ENCODE data around the gene RNF144B. TPM values are rescaled to one million over a fixed set of nuclear protein-coding genes. Genes with fewer than 3 reads are reported as not detected.

The RNF144B gene
- total and polyA plus RNA-seq, 10 donors: 6.5 to 82.5 (median 45.3) TPM

DNA sequence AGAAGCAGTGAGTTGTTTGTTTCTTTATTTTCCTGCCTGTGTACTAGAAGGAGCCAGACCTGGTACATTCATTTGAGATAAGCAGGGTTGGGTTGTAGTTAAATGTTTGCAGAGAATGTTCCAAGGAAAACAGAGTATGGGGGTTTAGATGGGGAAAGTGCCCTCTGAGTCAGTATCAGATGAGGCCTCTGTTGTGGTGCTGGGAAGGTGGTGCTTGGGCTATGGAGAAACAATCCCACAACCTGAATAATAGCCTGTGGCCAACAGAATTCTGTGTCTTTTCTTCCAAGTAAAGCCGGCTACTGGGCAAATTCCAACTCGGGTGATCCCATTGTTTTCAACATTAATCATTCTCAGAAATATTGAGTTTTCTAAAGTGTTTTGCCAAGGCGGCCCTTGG lies 109.3 kb downstream of the RNF144B start:
- no peak for DNase-seq
- no peaks in the 10 kb centered on the region for H3K27me3 ChIP-seq (replicated peaks in 1 of 7)
- intact Hi-C loops (cut with DNase I; ENCODE audit: low total_unique reads): no loop called here
- H3K36me3 ChIP-seq: no peaks in the 10 kb centered on the region
- H3K4me3 ChIP-seq: no peak overlapping the region
- TF ChIP-seq, protein P1, sequence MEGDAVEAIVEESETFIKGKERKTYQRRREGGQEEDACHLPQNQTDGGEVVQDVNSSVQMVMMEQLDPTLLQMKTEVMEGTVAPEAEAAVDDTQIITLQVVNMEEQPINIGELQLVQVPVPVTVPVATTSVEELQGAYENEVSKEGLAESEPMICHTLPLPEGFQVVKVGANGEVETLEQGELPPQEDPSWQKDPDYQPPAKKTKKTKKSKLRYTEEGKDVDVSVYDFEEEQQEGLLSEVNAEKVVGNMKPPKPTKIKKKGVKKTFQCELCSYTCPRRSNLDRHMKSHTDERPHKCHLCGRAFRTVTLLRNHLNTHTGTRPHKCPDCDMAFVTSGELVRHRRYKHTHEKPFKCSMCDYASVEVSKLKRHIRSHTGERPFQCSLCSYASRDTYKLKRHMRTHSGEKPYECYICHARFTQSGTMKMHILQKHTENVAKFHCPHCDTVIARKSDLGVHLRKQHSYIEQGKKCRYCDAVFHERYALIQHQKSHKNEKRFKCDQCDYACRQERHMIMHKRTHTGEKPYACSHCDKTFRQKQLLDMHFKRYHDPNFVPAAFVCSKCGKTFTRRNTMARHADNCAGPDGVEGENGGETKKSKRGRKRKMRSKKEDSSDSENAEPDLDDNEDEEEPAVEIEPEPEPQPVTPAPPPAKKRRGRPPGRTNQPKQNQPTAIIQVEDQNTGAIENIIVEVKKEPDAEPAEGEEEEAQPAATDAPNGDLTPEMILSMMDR (IDR thresholded peaks at IDR 0.05 in 8 of 11, conservative IDR thresholded peaks at IDR 0.05 in 3 of 11): no peak
- no peak for TF ChIP-seq POLR2A (IDR thresholded peaks at IDR 0.05)
- no peak for TF ChIP-seq POLR2AphosphoS5 (IDR thresholded peaks at IDR 0.05)
- 79 to 91% (median 89%) methylated on average over 3 of the region's 3 CpGs for WGBS, 5 donors
- no peak overlapping the region for H3K27ac ChIP-seq
- H3K4me1 ChIP-seq: peaks cover 0 to 6% (median 2%) of the 10 kb centered on the region in 6 donors
- H3K9me3 ChIP-seq: no peaks in the 10 kb centered on the region

DNA sequence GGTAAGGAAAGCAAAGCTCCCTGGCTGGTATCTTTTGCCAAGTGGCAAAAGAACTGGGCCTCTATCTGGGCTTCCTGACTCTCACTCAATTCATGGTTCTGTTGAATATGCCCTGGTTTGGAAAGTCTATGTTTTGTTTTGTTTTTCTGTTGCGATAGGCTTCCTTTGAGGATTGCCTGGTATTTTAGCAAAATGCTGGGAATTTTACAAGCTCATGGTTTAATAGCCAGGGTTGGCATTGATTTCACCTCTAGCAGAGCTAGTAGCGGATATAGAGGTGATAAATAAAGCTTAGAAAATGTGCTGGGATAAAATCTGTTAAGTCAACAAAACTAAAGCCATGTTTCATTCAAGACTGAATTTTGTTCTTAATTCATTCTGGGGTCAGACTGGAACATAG lies 109.9 kb downstream of the RNF144B start:
- intact Hi-C loops (cut with DNase I; ENCODE audit: low total_unique reads): no loop called here
- 94 to 100% (median 96%) methylated on average over 2 of the region's 2 CpGs for WGBS, 5 donors
- Histone ChIP-seq H3K4me3 (no peak overlapping the region), H3K36me3 (no peaks in the 10 kb centered on the region), H3K9me3 (no peaks in the 10 kb centered on the region), H3K4me1 (peaks cover 0 to 11% (median 5%) of the 10 kb centered on the region in 6 donors), H3K27ac (no peak overlapping the region), H3K27me3 (replicated peaks in 1 of 7) (no peaks in the 10 kb centered on the region)
- no peak for DNase-seq
- no peak for TF ChIP-seq POLR2A (IDR thresholded peaks at IDR 0.05)
- TF ChIP-seq POLR2AphosphoS5 (IDR thresholded peaks at IDR 0.05): no peak
- TF ChIP-seq, protein P1 (IDR thresholded peaks at IDR 0.05 in 8 of 11, conservative IDR thresholded peaks at IDR 0.05 in 3 of 11): no peak

- WGBS, 5 donors: 44 to 82% (median 67%) methylated on average over 2 of the region's 2 CpGs
- peaks cover 0 to 20% (median 7%) of the 10 kb centered on the region in 6 donors for H3K4me1 ChIP-seq
- no peak for TF ChIP-seq POLR2A (IDR thresholded peaks at IDR 0.05)
- TF ChIP-seq POLR2AphosphoS5 (IDR thresholded peaks at IDR 0.05): no peak
- TF ChIP-seq, protein P1 (IDR thresholded peaks at IDR 0.05 in 8 of 11, conservative IDR thresholded peaks at IDR 0.05 in 3 of 11): no peak
- intact Hi-C loops (cut with DNase I; ENCODE audit: low total_unique reads): no loop called here
- H3K27me3 ChIP-seq (replicated peaks in 1 of 7): no peaks in the 10 kb centered on the region
- H3K36me3 ChIP-seq: no peaks in the 10 kb centered on the region
- no peak overlapping the region for H3K4me3 ChIP-seq
- H3K9me3 ChIP-seq: no peaks in the 10 kb centered on the region
- no peak for DNase-seq
- H3K27ac ChIP-seq: no peak overlapping the region
These were observed 111.3 kb downstream of the RNF144B start for GRCh38 chr6:18498408-18498807.

DNA sequence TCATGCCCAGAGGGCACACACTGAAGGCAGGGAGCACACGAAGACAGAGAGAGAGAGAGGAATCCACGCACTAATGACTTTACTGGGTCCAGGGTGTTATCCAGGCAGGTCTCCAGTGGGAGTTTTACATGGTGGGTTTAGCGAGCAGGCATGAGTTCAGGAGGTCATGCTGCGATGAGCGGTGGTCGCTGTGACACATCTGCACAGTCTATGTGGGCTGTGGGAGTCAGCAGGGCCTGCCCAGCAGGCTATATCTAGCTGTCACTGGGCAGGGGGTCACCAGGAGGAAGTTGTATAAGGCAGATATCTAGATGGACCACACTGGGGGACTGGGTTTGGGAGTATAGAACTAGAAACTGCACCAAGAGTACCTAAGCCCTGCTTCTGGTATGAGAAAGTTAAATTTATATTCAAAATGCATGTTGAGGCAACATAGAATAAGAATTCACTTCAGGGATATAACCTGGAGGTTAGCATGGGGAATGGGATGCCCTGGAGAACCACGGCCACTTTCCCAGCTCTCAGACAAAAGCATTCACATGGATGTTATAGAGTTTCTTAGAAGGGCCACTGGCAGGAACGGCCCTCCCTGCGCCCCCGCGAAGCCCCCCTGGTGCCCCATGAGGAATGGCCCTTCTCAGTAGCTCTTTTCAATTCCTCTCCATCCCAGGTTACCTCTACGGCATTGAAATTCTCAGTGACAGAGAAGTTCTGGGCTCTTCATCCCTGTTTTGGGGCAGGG lies 113.9 kb downstream of the RNF144B start:
- H3K27ac ChIP-seq: peak overlapping the region in 4 of 8 donors; percentile 48 to 65 (median 56)
- intact Hi-C loops (cut with DNase I; ENCODE audit: low total_unique reads): no loop called here

More for the DNA sequence above, 113.9 kb downstream of the RNF144B start:
- Histone ChIP-seq H3K36me3 (no peaks in the 10 kb centered on the region), H3K9me3 (no peaks in the 10 kb centered on the region), H3K4me1 (peaks cover 0 to 27% (median 14%) of the 10 kb centered on the region in 6 donors), H3K27me3 (replicated peaks in 1 of 7) (no peaks in the 10 kb centered on the region), H3K4me3 (no peak overlapping the region)
- DNase-seq: no peak
- TF ChIP-seq, protein P1 (IDR thresholded peaks at IDR 0.05 in 8 of 11, conservative IDR thresholded peaks at IDR 0.05 in 3 of 11): no peak
- TF ChIP-seq POLR2A (IDR thresholded peaks at IDR 0.05) (no peak), POLR2AphosphoS5 (IDR thresholded peaks at IDR 0.05) (no peak)
- 71 to 90% (median 85%) methylated on average over 12 of the region's 12 CpGs for WGBS, 5 donors

Data from spleen (tissue), 11 donors.